Aorta (tissue), 5 donors: ENCODE data around the gene TACC2. TPM values are rescaled to one million over a fixed set of nuclear protein-coding genes. Genes with fewer than 3 reads are reported as not detected.
A peak's percentile ranks its signal among the peaks of the same experiment; 100 is the strongest.
"Not testable (repeated sequence)": the region's sequence is repeated elsewhere in the genome, so short reads cannot be mapped to it uniquely, and the experiment has no call there.

ENCODE experiments used
- ATAC-seq: fragments of 200-7000 bp; cut with Tn5 transposase; one replicate; pipeline ENCODE4 v1.9.1; 2022; ENCODE audit warnings: moderate library complexity; ENCODE audit not compliant: low FRiP score
- DNase-seq, 2 donors: peaks; one replicate each; pipeline ENCODE4 v3.0.0-alpha.2; 2020
- H3K27ac ChIP-seq, 2 donors: one replicate each; pipeline ENCODE4 v1.5.1; 2013; ENCODE audit warnings: low read length in 2 of 2, mild to moderate bottlenecking in 2 of 2, moderate library complexity in 2 of 2, control low read depth in 1 of 2, inconsistent platforms in 1 of 2, low read depth in 1 of 2
- H3K27me3 ChIP-seq, 2 donors: one replicate each; pipeline ENCODE4 v1.6.1; 2013; ENCODE audit warnings: control low read depth in 1 of 2, low read length in 1 of 2, mild to moderate bottlenecking in 1 of 2, moderate library complexity in 1 of 2; ENCODE audit not compliant: insufficient read depth in 2 of 2, control insufficient read depth in 1 of 2
- H3K36me3 ChIP-seq, 2 donors: one replicate each; pipeline ENCODE4 v1.6.1; 2013; ENCODE audit warnings: control low read depth in 1 of 2, low read length in 1 of 2, mild to moderate bottlenecking in 1 of 2; ENCODE audit not compliant: insufficient read depth in 2 of 2, control insufficient read depth in 1 of 2
- H3K4me1 ChIP-seq, 2 donors: one replicate each; pipeline ENCODE4 v1.6.1; 2013; ENCODE audit warnings: low read length in 2 of 2, control low read depth in 1 of 2, mild to moderate bottlenecking in 1 of 2, moderate library complexity in 1 of 2; ENCODE audit not compliant: insufficient read depth in 2 of 2, control insufficient read depth in 1 of 2
- H3K4me3 ChIP-seq, 2 donors: one replicate each; pipeline ENCODE4 v1.5.1; 2013; ENCODE audit warnings: low read length in 2 of 2, control low read depth in 1 of 2, mild to moderate bottlenecking in 1 of 2
- H3K9me3 ChIP-seq: one replicate; pipeline ENCODE4 v1.6.1; 2013; ENCODE audit warnings: mild to moderate bottlenecking, low read length; ENCODE audit not compliant: control insufficient read depth
- WGBS, 2 donors: extraction: QIAGEN DNeasy Blood & Tissue Kit; methylation state at CpG; one replicate each; pipeline ENCODE4 v1.1.7; 2013; 5-methylcytosine and 5-hydroxymethylcytosine counted together
- intact Hi-C, 2 donors: fragments of 100-400 bp; cut with DNase I; formaldehyde crosslinking; loops; one replicate each; pipeline versions ENCODE4 v1.14.2 to v1.15.0; 2022
- polyA plus RNA-seq, 2 donors: library from polyadenylated mRNA; stranded (reverse); fragments of 200-250 nt; gene quantifications; one replicate each; pipeline ENCODE4 v1.2.3, GENCODE V29; 2013
- total RNA-seq, 2 donors: library from RNA; stranded (reverse); fragmentation: NEBNext Ultra II Directional; extraction: Animal tissue kit (Norgen Biotek cat#: 25700); gene quantifications; one replicate each; pipeline ENCODE4 v1.2.1, GENCODE V29; 2021
- donor health status: healthy with polysubstance abuse.
- donor health status: Bipolar disorder and iron deficiency.
- donor health status: DM: no; HTN: no; CAD: no.
- donor health status: DM: no; HTN: no; CAD: no.
- donor health status: DM: yes; HTN: yes; CAD: no.

TACC2 gene
- total and polyA plus RNA-seq, 4 donors, result 25.8 to 74.4 (median 50.8) TPM

GRCh38 chr10:122102869-122103525 lies 114.0 kb downstream of the TACC2 start:
- H3K9me3 ChIP-seq, result no peaks in the 10 kb centered on the region
- DNase-seq (no peak), ATAC-seq (no peak)
- no peaks in the 10 kb centered on the region for H3K36me3 ChIP-seq
- peaks cover 0 to 4% of the 10 kb centered on the region in 2 donors for H3K4me1 ChIP-seq
- WGBS, 2 donors, result 28 to 30% methylated on average over 3 of the region's 3 CpGs
- intact Hi-C loops, result no loop called here
- H3K27ac ChIP-seq, result peak overlapping the region in 1 of 2 donors; percentile 58
- H3K4me3 ChIP-seq, result no peak overlapping the region
- H3K27me3 ChIP-seq, result no peaks in the 10 kb centered on the region

GRCh38 chr10:122103592-122103991 lies 114.6 kb downstream of the TACC2 start:
- Histone ChIP-seq H3K9me3 (no peaks in the 10 kb centered on the region), H3K4me3 (no peak overlapping the region), H3K27ac (no peak overlapping the region), H3K4me1 (peaks cover 0 to 4% of the 10 kb centered on the region in 2 donors), H3K27me3 (no peaks in the 10 kb centered on the region), H3K36me3 (no peaks in the 10 kb centered on the region)
- intact Hi-C loops, result no loop called here
- DNase-seq, result no peak
- WGBS, 2 donors, result 94% methylated on average over 4 of the region's 4 CpGs
- no peak for ATAC-seq

GRCh38 chr10:122108786-122109185 lies 119.8 kb downstream of the TACC2 start:
- WGBS, 2 donors, result 90 to 97% methylated on average over 13 of the region's 13 CpGs

GRCh38 chr10:122112021-122112616 lies 123.2 kb downstream of the TACC2 start:
- 15% methylated on average over 12 of the region's 12 CpGs for WGBS, 2 donors
- DNase-seq, result no peak
- Histone ChIP-seq H3K27ac (peak overlapping the region; percentile 67 to 95), H3K4me1 (no peaks in the 10 kb centered on the region), H3K36me3 (no peaks in the 10 kb centered on the region), H3K4me3 (peak overlapping the region in 1 of 2 donors; percentile 31), H3K27me3 (no peaks in the 10 kb centered on the region), H3K9me3 (no peaks in the 10 kb centered on the region)
- intact Hi-C loops, result loop anchor here (2.0 to 5.0 kb wide), 4 partner anchors 29 to 185 kb away; partner anchors contain the start of gene ATE1 (in 1 of the 2)
- no peak for ATAC-seq

More at GRCh38 chr10:122108786-122109185, 119.8 kb downstream of the TACC2 start:
- DNase-seq, H3K4me1 ChIP-seq, ATAC-seq, H3K27ac ChIP-seq, intact Hi-C loops, H3K27me3 ChIP-seq, H3K36me3 ChIP-seq, H3K4me3 ChIP-seq, H3K9me3 ChIP-seq: not testable (repeated sequence)

DNA sequence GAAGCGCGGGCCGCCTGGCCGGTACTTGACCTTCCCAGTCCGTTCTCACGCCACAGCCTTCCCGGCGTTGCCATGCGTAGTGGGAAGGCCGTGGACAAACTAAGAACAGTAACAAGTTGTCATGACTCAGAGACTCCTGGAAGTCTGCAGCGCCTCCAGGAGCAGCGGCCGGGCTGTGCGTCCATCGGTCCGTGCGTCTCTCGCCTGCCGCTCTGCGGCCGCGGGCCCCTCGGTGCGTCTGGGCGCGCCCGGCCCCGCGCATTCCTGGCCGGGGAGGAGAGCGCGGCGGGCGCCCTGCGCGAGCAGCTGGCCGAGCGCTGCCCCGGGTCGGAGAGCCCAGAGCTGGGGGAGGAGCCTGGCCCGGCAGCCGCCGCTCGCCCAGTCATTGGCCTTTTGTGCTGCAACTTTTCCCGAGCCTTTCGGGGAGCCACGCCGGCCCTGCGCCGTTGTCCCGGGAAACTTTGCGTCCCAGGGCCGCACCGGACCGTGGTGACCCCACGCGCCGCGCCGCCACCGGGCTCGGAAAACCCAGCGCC lies 123.7 kb downstream of the TACC2 start:
- H3K4me3 ChIP-seq, result peak overlapping the region; percentile 39 to 57
- H3K27ac ChIP-seq, result peak overlapping the region; percentile 83 to 99
- intact Hi-C loops, result loop anchor here (2.0 to 5.0 kb wide), 4 partner anchors 28 to 185 kb away; partner anchors contain the start of gene ATE1 (in 1 of the 2)
- no peaks in the 10 kb centered on the region for H3K36me3 ChIP-seq
- H3K27me3 ChIP-seq, result no peaks in the 10 kb centered on the region
- DNase-seq, result peak; percentile 92 to 95
- H3K4me1 ChIP-seq, result no peaks in the 10 kb centered on the region
- 0% methylated on average over 52 to 61 of the region's 63 CpGs for WGBS, 2 donors
- ATAC-seq, result peak; percentile 92
- H3K9me3 ChIP-seq, result no peaks in the 10 kb centered on the region

DNA sequence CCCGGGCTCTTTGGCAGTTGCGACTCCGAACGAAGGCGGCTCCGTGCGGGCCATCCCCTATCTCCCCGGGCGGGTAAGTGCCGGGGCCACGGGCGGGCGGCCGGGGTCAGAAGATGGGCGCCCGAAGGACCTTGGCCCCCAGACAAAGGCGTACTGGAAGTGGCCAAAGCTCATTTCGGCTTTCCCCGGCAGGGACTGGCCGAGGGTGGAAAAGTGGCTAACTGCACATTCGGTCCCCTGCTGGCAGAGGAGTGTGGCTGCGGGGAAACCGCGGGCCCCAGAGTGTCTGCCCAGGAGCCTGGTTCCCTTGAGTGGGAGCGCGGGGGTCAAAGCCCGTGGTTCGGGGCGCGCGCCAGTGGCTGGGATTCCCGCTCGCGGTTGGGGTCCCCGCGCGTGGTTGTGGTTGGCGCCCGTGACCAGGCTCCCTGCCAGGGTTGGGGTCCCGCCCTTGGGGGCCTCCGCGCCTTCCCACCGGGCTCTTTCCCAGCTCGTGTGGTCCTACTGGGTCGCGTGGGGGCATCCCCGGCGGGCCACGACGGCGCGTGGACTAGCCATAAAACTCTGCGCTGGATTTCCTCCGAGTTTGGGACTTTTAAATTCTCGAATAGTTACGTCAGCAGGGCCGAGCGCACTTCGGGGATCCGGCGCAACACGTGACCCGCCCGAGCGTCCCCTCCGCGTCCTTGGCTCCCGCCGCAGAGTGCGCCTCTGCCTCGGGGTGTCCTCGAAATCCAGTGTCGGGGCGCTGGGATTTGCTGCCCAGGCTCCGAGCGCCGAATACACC lies 124.4 kb downstream of the TACC2 start:
- Histone ChIP-seq H3K27me3 (no peaks in the 10 kb centered on the region), H3K4me1 (no peaks in the 10 kb centered on the region), H3K9me3 (no peaks in the 10 kb centered on the region), H3K4me3 (peak overlapping the region; percentile 39 to 57), H3K36me3 (no peaks in the 10 kb centered on the region), H3K27ac (peak overlapping the region; percentile 83 to 99)
- peak; percentile 74 to 92 for DNase-seq
- intact Hi-C loops, result loop anchor here (2.0 to 5.0 kb wide), 4 partner anchors 27 to 186 kb away; partner anchors contain the start of gene ATE1 (in 1 of the 2)
- peak; percentile 88 for ATAC-seq
- 1 to 2% methylated on average over 72 to 77 of the region's 77 CpGs for WGBS, 2 donors

DNA sequence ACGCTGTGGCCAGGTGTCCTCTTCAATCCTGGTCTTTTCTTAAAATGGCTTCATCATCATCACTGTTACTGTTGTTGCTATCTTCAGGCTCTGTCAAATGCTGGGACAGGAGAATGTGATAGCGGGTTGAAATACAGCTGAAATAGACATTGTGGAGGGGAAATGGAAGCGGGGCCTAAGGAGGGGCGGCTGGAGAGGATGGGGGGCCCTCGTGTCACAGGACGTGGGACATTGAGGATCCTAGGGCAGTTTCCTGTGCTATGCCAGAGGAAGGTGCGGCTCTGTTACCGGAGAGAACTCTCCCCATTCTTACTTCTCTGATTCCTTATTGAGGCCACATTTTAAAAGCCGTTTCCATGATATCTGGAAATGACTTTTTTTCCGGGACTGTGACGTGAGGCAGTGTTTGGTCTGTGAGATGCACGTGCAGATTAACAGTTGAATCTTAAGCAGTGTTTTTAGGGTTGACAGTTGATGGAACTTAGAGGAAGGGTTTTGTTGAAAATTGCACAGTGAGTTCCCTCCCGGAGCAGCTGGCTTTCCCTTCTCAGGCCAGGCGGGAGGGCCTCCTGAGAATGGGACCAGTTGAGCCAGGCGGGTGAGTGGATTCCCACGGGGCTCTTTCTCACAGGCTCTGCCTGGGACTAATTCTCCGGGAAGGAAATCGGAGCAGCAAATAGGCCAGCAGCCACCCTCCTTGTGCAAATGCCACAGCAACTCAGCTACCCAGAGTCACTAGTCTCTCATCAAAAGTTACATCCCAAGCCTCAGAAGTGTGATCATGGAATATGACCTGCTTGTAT lies 125.2 kb downstream of the TACC2 start:
- peak overlapping the region; percentile 83 to 93 for H3K27ac ChIP-seq
- intact Hi-C loops, result loop anchor here (2.0 to 5.0 kb wide), 4 partner anchors 27 to 187 kb away; partner anchors contain the start of gene ATE1 (in 1 of the 2)
- H3K4me1 ChIP-seq, result no peaks in the 10 kb centered on the region
- no peaks in the 10 kb centered on the region for H3K9me3 ChIP-seq
- H3K4me3 ChIP-seq, result peak overlapping the region in 1 of 2 donors; percentile 57
- ATAC-seq, result peak; percentile 8
- no peaks in the 10 kb centered on the region for H3K36me3 ChIP-seq
- 14 to 37% methylated on average over 18 of the region's 18 CpGs for WGBS, 2 donors
- H3K27me3 ChIP-seq, result no peaks in the 10 kb centered on the region
- DNase-seq, result no peak

DNA sequence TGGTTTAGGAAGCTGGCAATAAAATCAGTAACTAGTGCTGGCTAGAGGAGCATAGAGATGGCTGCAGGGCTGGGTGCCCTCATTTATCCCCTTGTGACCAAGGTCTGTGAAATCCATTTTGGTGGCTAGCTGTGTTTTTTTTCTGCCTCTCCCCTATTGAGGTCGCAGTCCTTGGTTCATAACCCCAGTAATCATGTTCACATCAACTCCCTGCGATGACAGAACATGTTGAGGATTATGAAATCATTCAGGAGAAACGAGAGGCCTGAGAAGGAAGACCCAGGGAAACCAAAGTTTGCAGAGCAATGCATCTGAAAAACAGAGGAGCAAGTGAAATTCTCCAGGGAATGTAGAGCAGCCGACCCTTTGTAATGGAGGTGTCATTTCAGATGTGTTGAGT lies 126.9 kb downstream of the TACC2 start:
- Histone ChIP-seq H3K27ac (no peak overlapping the region), H3K4me3 (no peak overlapping the region), H3K9me3 (no peaks in the 10 kb centered on the region), H3K4me1 (no peaks in the 10 kb centered on the region), H3K27me3 (no peaks in the 10 kb centered on the region), H3K36me3 (no peaks in the 10 kb centered on the region)
- intact Hi-C loops, result no loop called here
- no peak for DNase-seq
- ATAC-seq, result no peak
- 63 to 71% methylated on average over 4 of the region's 4 CpGs for WGBS, 2 donors
